BJ (cell line): ENCODE measurements around the gene DEDD. TPM values are rescaled to one million over a fixed set of nuclear protein-coding genes. Genes with fewer than 3 reads are reported as not detected.

Experiments used
- CTCF ChIA-PET: fragments of 350-600 bp; formaldehyde crosslinking; extraction: SDS; loops from one replicate; lab custom pipeline; 2021; ENCODE audit warnings: antibody characterized with exemption, inconsistent platforms; lab: Yijun Ruan, JAX
- POLR2A ChIA-PET: fragments of 300-600 bp; sonication (Branson Sonifier 250); formaldehyde crosslinking; extraction: SDS; loops from one replicate; lab custom pipeline; 2021; ENCODE audit warnings: antibody characterized with exemption; lab: Charles Lee
- DNase-seq: peaks from one replicate; pipeline ENCODE4 v3.0.0-alpha.2; 2011; ENCODE audit warnings: low read depth
- H3K27me3 ChIP-seq: 2 replicates; pipeline ENCODE4 v1.6.0; 2011; ENCODE audit warnings: low read length; ENCODE audit not compliant: control insufficient read depth, insufficient read depth
- H3K36me3 ChIP-seq: 2 replicates; pipeline ENCODE4 v1.5.1; 2011; ENCODE audit warnings: low read length; ENCODE audit not compliant: control insufficient read depth, insufficient read depth
- H3K4me3 ChIP-seq: 2 replicates; pipeline ENCODE4 v1.5.1; 2011; ENCODE audit warnings: low read depth, mild to moderate bottlenecking, control low read depth, low read length
- CTCF ChIP-seq: IDR thresholded peaks from 2 replicates; pipeline ENCODE4 v1.5.1; 2011; ENCODE audit warnings: low read depth, mild to moderate bottlenecking, control low read depth, inconsistent platforms, low read length, moderate library complexity; ENCODE audit not compliant: insufficient read depth
- polyA plus RNA-seq: library from polyadenylated mRNA; depleted of rRNA; stranded (reverse); fragments of >200 nt; gene quantifications from 2 replicates; pipeline ENCODE4 v1.2.3, GENCODE V29; 2011

The DEDD gene
- polyA plus RNA-seq, 1 experiment, result 74.0 TPM

- TF ChIP-seq CTCF, result no peak
- H3K4me3 ChIP-seq, result peak overlapping the region; percentile 95; the same call in 1 of the 2 replicates
- ChIA-PET CTCF (interaction anchor here (1.0 kb wide), 1 partner anchor 12 kb away, joined by 3 read pairs; the partner anchor contains the start of gene PPOX), POLR2A (no interaction called here)
- DNase-seq, result no peak
- peaks cover 9% of the 10 kb centered on the region for H3K36me3 ChIP-seq
- no peaks in the 10 kb centered on the region for H3K27me3 ChIP-seq
Measured at GRCh38 chr1:161177936-161178244, 45.4 kb upstream of the DEDD start.

DNA sequence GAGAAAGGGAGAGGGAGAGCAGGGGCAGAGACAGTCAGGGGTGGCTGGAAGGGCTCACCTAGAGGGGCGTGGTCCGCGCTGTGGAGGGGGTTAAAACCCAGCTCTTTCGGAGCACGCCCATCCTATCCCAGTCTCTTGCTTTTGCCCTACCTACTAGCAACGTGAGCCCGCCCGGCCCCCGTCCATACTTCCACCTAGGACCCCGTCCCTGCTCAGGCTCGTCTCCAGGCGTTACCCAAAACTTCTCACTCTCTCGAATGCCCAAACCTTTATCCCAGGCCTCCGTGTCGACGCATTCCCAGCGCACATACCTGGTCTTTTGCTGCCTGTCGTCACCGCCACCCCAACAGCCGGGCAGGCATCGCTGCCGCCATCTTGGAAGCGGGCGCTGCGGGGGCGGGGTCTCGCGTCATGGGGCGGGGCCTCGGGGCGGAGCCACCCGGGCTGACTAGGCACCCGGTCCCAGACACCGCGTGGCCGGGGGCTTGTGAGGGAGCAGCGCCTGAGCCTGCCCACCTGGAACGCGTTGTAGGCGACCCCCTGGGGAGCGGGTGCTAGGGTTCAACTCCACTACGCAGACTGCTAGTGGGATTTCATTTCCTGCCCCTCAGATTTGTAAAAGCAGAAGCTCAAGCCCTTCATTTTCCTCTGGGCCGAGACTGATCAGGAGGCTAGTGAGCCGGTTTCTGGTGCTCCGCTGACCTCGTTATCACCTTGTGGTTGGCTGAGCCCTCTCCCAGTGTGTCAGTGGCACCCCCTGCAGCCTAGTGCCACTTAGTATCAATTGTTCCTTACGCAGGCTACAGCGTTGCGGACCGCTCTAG is 44.9 kb upstream of the DEDD start, which contains the start of gene B4GALT3:
TSS of gene B4GALT3 (minus strand) at position 396 of the 824 bp plus-strand sequence. CDS start 1,447 bp downstream, outside the sequence.
- ChIA-PET POLR2A (no interaction called here), CTCF (interaction anchor here (0.6 to 1.9 kb wide), 4 partner anchors 11 to 38 kb away, joined by 3 to 6 read pairs (median 4); partner anchors contain the start of genes FCER1G and PPOX)
- Histone ChIP-seq H3K36me3 (peaks cover 9% of the 10 kb centered on the region), H3K4me3 (peak within 1 kb of the TSS; percentile 95), H3K27me3 (no peaks in the 10 kb centered on the region)
- TF ChIP-seq CTCF, result no peak
- DNase-seq, result no peak

DNA sequence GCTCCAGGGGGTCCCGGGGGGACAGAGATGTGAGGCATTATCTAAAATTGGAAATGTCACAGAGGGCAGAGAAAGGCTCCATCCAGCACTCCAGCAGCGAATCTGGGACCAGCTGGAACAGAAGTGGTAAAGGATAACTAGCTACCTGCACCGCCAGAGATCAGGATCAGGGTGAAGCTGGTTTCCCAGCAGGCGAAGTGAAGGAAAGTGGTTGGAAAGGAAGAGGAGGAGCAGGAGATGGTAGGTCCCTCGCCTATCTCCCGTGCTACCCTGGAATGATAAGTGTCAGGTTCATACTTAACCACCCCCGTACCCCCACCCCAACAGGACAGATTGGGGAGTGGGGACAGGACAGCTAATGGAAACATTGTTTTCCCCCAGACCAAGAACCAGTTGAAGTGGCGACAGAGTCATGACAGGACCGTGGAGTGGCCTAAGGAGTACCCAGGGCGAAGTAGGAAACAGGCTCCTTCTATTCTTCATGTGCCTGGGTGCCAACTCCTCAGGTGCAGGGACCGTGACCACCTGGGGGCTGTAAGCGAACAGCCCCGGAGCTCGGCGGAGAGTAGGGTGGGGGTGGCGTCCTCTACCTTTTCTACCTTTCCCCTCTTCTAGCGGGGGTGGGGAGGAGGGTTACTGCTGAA is 44.1 kb upstream of the DEDD start:
- TF ChIP-seq CTCF, result no peak
- CTCF ChIA-PET, result interaction anchor here (0.6 to 1.9 kb wide), 5 partner anchors 11 to 50 kb away, joined by 3 to 6 read pairs (median 3); partner anchors contain the start of genes FCER1G and PPOX
- no peaks in the 10 kb centered on the region for H3K27me3 ChIP-seq
- peak overlapping the region; percentile 95 for H3K4me3 ChIP-seq
- no peak for DNase-seq
- peaks cover 11% of the 10 kb centered on the region for H3K36me3 ChIP-seq
- POLR2A ChIA-PET, result no interaction called here

DNA sequence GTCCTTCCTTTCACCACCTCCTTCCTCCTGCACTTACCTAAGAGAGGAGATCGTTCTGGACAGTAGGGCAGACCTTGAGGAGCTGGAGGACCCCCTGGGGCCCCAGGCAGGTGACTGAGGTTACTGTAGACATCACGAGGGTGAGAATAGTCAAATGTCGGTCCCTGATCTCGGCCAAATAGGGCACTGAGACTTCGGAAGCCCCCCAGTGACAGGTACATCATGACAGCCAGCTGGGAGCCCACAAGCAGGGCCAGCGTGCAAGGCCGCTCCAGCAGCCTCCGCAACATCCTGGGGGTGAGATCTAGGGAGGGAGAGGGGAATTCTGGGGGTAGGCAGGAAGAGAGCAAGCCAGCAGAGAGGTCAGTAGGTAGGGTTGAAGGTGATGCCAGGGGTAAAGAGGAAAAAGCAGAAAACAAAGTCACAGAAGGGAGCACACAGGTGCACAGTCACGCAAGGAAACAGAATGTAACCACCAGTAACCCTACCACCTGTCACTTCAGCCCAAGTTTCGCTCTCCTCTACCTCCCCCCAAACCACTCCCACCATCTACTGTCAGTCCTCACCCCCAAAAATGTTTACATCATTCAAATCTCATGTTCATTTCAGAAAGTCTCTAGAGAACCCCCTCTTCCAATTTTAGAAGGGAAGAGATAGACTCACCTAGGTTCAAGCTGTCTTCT is 43.4 kb upstream of the DEDD start:
- ChIA-PET CTCF (interaction anchor here (0.9 to 1.9 kb wide), 4 partner anchors 10 to 51 kb away, joined by 3 to 6 read pairs (median 4); partner anchors contain the start of gene PPOX), POLR2A (no interaction called here)
- no peak overlapping the region; the same call in 1 of the 2 replicates for H3K4me3 ChIP-seq
- H3K36me3 ChIP-seq, result peaks cover 14% of the 10 kb centered on the region
- DNase-seq, result no peak
- H3K27me3 ChIP-seq, result no peaks in the 10 kb centered on the region
- no peak for TF ChIP-seq CTCF
